Measurements from ENCODE around the gene CRACR2A.

Gene CRACR2A

GRCh38 chr12:3727354-3727753 is 25.6 kb downstream of the CRACR2A start:
- TF ChIP-seq POLR2A (IDR thresholded peaks at IDR 0.05; ENCODE audit: low read depth, low read length) (no peak), POU2F2 (IDR thresholded peaks at IDR 0.05; ENCODE audit: low read depth, low read length) (no peak), POLR2AphosphoS5 (IDR thresholded peaks at IDR 0.05; ENCODE audit: low read depth, low read length) (no peak), SPI1 (IDR thresholded peaks at IDR 0.05; ENCODE audit: low read depth, low read length) (no peak), TAF1 (IDR thresholded peaks at IDR 0.05; ENCODE audit: low read depth, low read length) (no peak), PAX5 (IDR thresholded peaks at IDR 0.05; ENCODE audit: insufficient read depth, low read length, severe bottlenecking) (no peak)
- no peak for FAIRE-seq
- DNase-seq (ENCODE audit: insufficient read length, low spot score): no peak

GRCh38 chr12:3726456-3726855 is 26.5 kb downstream of the CRACR2A start:
- FAIRE-seq (no peak), DNase-seq (ENCODE audit: insufficient read length, low spot score) (no peak)
- no peak for TF ChIP-seq SPI1 (IDR thresholded peaks at IDR 0.05; ENCODE audit: low read depth, low read length)
- TF ChIP-seq POLR2A (IDR thresholded peaks at IDR 0.05; ENCODE audit: low read depth, low read length): no peak
- TF ChIP-seq POU2F2 (IDR thresholded peaks at IDR 0.05; ENCODE audit: low read depth, low read length): no peak
- no peak for TF ChIP-seq TAF1 (IDR thresholded peaks at IDR 0.05; ENCODE audit: low read depth, low read length)
- no peak for TF ChIP-seq PAX5 (IDR thresholded peaks at IDR 0.05; ENCODE audit: insufficient read depth, low read length, severe bottlenecking)
- TF ChIP-seq POLR2AphosphoS5 (IDR thresholded peaks at IDR 0.05; ENCODE audit: low read depth, low read length): no peak

- TF ChIP-seq POU2F2 (IDR thresholded peaks at IDR 0.05; ENCODE audit: low read depth, low read length): no peak
- TF ChIP-seq POLR2A (IDR thresholded peaks at IDR 0.05; ENCODE audit: low read depth, low read length): no peak
- TF ChIP-seq SPI1 (IDR thresholded peaks at IDR 0.05; ENCODE audit: low read depth, low read length): no peak
- no peak for TF ChIP-seq PAX5 (IDR thresholded peaks at IDR 0.05; ENCODE audit: insufficient read depth, low read length, severe bottlenecking)
- TF ChIP-seq POLR2AphosphoS5 (IDR thresholded peaks at IDR 0.05; ENCODE audit: low read depth, low read length): no peak
- TF ChIP-seq TAF1 (IDR thresholded peaks at IDR 0.05; ENCODE audit: low read depth, low read length): no peak
- DNase-seq (ENCODE audit: insufficient read length, low spot score): no peak
- FAIRE-seq: no peak
These were observed 27.4 kb downstream of the CRACR2A start for GRCh38 chr12:3725388-3726115.

GRCh38 chr12:3723916-3724805 is 28.7 kb downstream of the CRACR2A start:
- DNase-seq (ENCODE audit: insufficient read length, low spot score) (no peak), FAIRE-seq (no peak)
- TF ChIP-seq SPI1 (IDR thresholded peaks at IDR 0.05; ENCODE audit: low read depth, low read length) (no peak), TAF1 (IDR thresholded peaks at IDR 0.05; ENCODE audit: low read depth, low read length) (no peak), PAX5 (IDR thresholded peaks at IDR 0.05; ENCODE audit: insufficient read depth, low read length, severe bottlenecking) (no peak), POLR2A (IDR thresholded peaks at IDR 0.05; ENCODE audit: low read depth, low read length) (no peak), POU2F2 (IDR thresholded peaks at IDR 0.05; ENCODE audit: low read depth, low read length) (no peak), POLR2AphosphoS5 (IDR thresholded peaks at IDR 0.05; ENCODE audit: low read depth, low read length) (no peak)

DNA sequence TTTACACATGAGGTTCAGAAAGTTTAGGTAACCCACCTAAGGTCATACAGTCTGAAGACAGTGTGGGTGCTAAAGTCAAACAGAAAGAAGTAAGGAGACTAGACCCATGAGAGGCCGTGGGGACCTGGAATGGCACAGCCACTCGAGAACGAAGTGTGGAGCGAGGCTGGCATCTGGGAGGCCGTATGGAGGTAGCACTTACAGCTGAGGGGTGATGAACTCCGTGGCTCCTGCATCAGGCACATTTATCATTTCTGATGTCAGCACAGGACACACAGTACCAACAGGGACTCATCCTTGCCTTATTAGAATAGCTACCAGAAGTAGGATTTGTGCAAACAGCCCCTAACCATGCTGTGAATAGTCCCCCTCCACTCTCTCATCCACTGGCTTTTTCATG is 30.5 kb downstream of the CRACR2A start:
- no peak for FAIRE-seq
- TF ChIP-seq POU2F2 (IDR thresholded peaks at IDR 0.05; ENCODE audit: low read depth, low read length) (no peak), TAF1 (IDR thresholded peaks at IDR 0.05; ENCODE audit: low read depth, low read length) (no peak), PAX5 (IDR thresholded peaks at IDR 0.05; ENCODE audit: insufficient read depth, low read length, severe bottlenecking) (no peak), POLR2AphosphoS5 (IDR thresholded peaks at IDR 0.05; ENCODE audit: low read depth, low read length) (no peak), POLR2A (IDR thresholded peaks at IDR 0.05; ENCODE audit: low read depth, low read length) (no peak), SPI1 (IDR thresholded peaks at IDR 0.05; ENCODE audit: low read depth, low read length) (no peak)
- DNase-seq (ENCODE audit: insufficient read length, low spot score): no peak

DNA sequence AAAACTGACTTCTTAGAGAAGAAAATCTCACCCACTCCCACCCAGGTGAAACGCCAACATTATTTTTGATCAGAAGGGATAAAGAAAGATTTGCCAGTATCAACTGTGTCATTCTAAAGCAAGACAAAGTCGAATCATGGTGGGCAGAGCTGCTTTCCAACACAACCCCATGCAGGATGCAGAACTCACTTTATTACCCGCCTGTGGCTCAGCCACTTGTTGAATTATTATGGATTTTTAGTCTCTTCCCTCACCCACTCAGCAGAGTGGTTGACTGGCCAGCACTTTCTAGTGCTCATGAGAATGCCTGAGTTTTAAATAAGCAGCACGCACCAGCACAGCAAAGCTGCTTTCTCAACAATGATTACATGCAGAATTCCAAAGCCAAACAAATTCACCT is 32.1 kb downstream of the CRACR2A start:
- no peak for FAIRE-seq
- DNase-seq (ENCODE audit: insufficient read length, low spot score): no peak
- TF ChIP-seq POLR2A (IDR thresholded peaks at IDR 0.05; ENCODE audit: low read depth, low read length) (no peak), SPI1 (IDR thresholded peaks at IDR 0.05; ENCODE audit: low read depth, low read length) (no peak), POU2F2 (IDR thresholded peaks at IDR 0.05; ENCODE audit: low read depth, low read length) (no peak)

DNA sequence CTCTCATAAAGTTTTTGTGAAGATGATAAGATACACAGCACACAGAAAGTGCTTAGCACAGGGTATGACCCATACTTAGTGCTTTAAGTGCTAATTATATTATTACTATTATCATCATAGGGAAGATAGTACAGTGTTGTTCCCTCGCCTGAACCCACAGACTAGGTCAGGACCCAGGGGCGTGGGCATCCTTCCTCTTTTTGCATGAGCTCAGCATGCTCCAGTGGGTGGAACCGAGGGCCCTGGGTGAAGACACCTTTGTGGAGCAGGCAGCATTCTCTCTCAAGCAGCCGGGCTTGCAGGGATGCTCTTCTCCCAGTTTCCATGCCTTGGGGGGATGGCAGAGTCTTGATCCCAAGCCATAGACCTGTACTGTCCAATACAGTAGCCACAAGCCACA is 34.8 kb downstream of the CRACR2A start:
- FAIRE-seq: no peak
- TF ChIP-seq POLR2AphosphoS5 (IDR thresholded peaks at IDR 0.05; ENCODE audit: low read depth, low read length): no peak
- TF ChIP-seq POLR2A (IDR thresholded peaks at IDR 0.05; ENCODE audit: low read depth, low read length): no peak
- TF ChIP-seq TAF1 (IDR thresholded peaks at IDR 0.05; ENCODE audit: low read depth, low read length): no peak
- TF ChIP-seq POU2F2 (IDR thresholded peaks at IDR 0.05; ENCODE audit: low read depth, low read length): no peak
- no peak for TF ChIP-seq PAX5 (IDR thresholded peaks at IDR 0.05; ENCODE audit: insufficient read depth, low read length, severe bottlenecking)
- no peak for TF ChIP-seq SPI1 (IDR thresholded peaks at IDR 0.05; ENCODE audit: low read depth, low read length)
- no peak for DNase-seq (ENCODE audit: insufficient read length, low spot score)

DNA sequence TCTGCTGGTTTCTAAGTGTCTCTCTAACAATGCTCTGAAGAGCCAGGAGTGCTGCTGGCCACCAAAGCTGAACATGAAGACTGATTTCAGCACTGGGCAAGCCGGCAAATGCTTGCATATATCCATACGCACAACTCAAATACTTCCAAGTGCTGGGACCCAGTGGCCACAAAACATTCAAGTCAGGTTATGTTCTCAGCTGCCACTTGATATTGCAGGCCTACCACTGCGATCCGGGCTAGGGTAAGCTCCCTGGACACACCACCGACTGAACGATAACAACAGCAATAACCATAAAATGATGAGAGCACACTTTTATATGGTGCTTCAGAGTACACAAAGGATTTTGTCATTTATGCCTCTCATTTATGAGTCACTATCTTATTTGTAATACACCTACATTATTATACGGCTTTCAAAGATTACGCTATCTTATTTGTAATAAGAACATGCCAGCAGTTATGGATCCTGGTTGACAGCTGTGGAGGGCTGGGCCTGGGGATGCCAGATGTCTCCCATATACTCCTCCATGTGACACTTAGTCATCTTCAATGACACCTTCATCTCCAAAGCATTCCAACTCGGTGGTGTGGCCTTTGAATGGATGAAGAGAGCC is 35.5 kb downstream of the CRACR2A start:
- DNase-seq (ENCODE audit: insufficient read length, low spot score) (no peak), FAIRE-seq (no peak)
- TF ChIP-seq TAF1 (IDR thresholded peaks at IDR 0.05; ENCODE audit: low read depth, low read length) (no peak), POU2F2 (IDR thresholded peaks at IDR 0.05; ENCODE audit: low read depth, low read length) (no peak), PAX5 (IDR thresholded peaks at IDR 0.05; ENCODE audit: insufficient read depth, low read length, severe bottlenecking) (no peak), POLR2A (IDR thresholded peaks at IDR 0.05; ENCODE audit: low read depth, low read length) (no peak), SPI1 (IDR thresholded peaks at IDR 0.05; ENCODE audit: low read depth, low read length) (no peak), POLR2AphosphoS5 (IDR thresholded peaks at IDR 0.05; ENCODE audit: low read depth, low read length) (no peak)

DNA sequence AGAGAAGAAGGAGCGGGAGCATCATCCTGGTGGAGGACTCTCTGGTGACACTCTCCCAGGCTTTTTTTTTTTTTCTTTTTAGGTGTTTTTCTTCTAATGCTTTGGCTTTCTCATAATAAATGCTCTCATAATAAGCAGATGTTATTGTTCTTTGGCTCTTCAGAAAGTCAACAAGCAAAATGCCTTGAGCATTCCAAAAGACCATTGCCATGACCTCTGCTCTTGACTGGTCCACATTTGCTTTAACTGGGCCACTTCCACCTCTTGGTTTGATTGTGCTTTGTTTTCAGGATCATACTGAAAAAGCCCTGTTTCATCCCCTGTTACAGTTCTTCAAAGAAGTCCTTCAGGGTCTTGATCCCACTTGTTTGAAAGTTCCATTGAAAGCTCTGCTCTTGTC is 36.9 kb downstream of the CRACR2A start:
- DNase-seq (ENCODE audit: insufficient read length, low spot score) (no peak), FAIRE-seq (no peak)
- TF ChIP-seq POU2F2 (IDR thresholded peaks at IDR 0.05; ENCODE audit: low read depth, low read length) (no peak), TAF1 (IDR thresholded peaks at IDR 0.05; ENCODE audit: low read depth, low read length) (no peak)
